Endothelial cell of hepatic sinusoid (primary cell): ENCODE data around the gene MOB3B.
"Not testable (repeated sequence)": the region's sequence is repeated elsewhere in the genome, so short reads cannot be mapped to it uniquely, and the experiment has no call there.

ENCODE experiments used
- in situ Hi-C: cut with HindIII; loops from 2 replicates; pipeline ENCODE4 v1.10.0; 2017; ENCODE audit warnings: low sequenced_read_pairs

Gene MOB3B

DNA sequence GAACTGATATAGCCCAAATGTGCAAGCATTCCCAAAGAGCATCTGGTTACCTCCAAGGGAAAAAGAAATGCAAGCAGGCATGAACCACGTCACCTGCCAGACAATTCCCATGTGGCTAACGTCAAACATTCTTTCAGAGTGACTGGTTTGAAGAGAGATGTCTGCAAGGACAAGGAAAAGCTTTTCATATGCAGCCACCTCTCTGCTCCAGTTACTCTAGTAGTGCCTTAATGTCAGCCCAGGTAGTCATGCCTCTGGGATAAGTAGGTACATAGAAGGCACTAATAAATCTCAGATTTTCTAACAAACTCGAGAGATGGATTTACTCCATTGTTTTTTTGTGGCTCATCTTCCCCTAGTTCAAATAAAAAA, 102.4 kb downstream of the MOB3B start:
- in situ Hi-C loops, result no loop called here

GRCh38 chr9:27426511-27427271, 102.9 kb downstream of the MOB3B start:
- in situ Hi-C loops, result no loop called here

GRCh38 chr9:27425827-27426510, 103.6 kb downstream of the MOB3B start:
- in situ Hi-C loops, result no loop called here

GRCh38 chr9:27423915-27424710, 105.5 kb downstream of the MOB3B start:
- in situ Hi-C loops, result no loop called here

GRCh38 chr9:27422279-27422834, 107.3 kb downstream of the MOB3B start:
- in situ Hi-C loops, result no loop called here

DNA sequence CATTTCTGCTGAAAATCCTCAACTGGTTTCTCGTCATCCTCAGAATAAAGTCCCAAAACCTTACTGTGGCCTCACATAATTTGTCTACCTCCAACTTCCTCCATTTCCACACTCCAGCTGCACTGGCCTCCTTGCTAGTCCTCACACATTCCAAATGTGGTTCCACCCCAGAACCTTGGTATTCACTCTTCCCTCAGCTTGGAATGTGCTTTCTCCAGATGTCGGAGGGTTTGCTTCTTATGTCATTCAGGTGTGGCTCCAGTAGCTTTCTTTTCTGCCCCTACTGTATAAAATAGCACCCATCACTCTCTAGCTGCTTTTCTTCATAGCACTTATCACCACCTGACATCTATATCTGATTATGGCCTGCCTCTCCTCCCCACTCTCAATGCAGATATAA, 108.0 kb downstream of the MOB3B start:
- in situ Hi-C loops, result no loop called here

DNA sequence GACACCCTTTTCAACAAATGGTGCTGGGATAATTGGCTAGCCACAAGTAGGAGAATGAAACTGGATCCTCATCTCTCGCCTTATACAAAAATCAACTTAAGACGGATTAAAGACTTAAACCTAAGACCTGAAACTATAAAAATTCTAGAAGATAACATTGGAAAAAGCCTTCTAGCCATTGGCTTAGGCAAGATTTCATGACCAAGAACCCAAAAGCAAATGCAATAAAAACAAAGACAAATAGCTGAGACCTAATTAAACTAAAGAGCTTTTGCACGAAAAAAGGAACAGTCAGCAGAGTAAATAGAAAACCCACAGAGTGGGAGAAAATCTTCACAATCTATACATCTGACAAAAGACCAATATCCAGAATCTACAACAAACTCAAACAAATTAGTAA, 110.1 kb downstream of the MOB3B start:
- in situ Hi-C loops, result not testable (repeated sequence)

DNA sequence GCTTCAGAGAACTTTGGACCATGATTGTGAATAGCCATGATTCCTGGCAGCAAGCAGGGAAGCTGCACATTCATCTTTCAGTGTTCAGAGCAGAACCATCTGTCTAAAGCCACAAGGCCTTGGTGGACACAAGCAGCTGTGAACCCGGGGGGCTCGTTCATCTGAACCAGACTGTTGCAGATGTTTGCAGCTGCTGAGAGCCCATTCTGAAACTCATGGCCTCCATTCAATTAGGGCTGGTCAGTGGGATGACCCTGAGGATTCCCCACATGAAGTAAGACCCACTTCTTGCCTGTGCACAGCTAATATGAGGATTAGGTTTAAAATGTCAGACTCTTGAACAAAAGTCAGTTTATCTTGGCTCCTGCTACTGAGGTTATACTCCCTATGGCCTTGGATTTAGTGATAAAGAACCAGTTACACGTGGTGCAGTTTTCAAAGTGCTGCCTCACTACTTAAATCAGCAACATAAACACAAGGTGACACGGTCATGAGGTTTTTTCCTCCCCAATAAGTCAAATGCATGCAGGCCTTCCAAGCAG, 115.3 kb downstream of the MOB3B start:
- in situ Hi-C loops, result no loop called here

DNA sequence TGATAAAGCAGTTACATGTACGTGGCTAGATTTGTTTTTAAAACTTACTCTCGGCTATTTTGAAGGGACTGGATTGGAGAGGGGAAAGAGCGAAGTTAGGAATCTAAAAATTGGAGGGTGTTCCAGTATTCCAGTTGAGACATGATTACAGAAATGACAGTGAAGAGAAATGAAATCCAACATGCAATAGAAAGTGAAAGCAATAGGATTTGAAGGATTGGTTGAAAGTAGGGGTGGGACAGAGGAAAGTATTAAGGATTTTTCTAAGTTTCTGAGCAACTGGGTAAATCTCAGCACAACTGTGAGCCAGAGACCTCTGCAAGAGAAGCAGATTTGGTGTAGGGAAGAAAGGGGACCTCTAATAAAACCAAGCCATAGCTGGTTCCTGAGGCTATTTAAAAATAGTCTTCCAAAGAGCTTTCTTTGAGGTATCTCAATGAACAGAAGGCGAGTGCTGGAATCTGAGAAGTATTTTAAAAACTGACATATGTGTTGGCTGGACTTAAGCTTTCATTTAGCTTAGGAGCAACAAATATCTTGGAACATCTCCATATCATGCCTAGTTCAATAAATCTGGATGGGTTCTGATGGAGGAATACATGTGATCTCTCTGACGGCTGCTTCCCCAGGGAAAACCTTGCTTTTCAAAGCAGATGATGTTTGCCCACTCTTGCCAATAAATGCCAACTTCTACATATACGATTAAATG, 115.9 kb downstream of the MOB3B start:
- in situ Hi-C loops, result no loop called here

GRCh38 chr9:27412963-27413362, 116.7 kb downstream of the MOB3B start:
- in situ Hi-C loops, result no loop called here

- in situ Hi-C loops, result no loop called here
These were observed 117.5 kb downstream of the MOB3B start for GRCh38 chr9:27412081-27412480.

GRCh38 chr9:27408482-27408881, 121.1 kb downstream of the MOB3B start:
- in situ Hi-C loops, result no loop called here

DNA sequence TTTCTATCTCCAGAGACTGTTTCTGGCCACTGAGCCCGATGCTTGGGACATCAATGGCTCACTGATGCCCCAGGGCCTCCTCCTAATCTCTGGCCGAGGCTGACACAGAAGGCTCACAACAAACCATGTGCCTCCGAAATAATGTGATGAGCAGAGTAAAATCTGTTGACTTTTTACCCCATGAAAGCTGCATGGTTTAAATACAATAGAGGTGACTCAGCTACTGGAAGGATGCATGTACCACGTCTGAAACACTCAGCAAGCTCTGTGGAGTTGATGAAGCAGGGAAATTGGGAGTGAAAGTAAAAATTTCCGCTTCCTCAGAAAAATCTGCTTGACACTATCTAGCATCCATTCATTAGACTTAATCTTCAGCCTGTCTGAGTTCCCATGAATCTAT, 121.6 kb downstream of the MOB3B start:
- in situ Hi-C loops, result no loop called here

- in situ Hi-C loops, result no loop called here
These were observed 122.1 kb downstream of the MOB3B start for GRCh38 chr9:27407491-27407890.

DNA sequence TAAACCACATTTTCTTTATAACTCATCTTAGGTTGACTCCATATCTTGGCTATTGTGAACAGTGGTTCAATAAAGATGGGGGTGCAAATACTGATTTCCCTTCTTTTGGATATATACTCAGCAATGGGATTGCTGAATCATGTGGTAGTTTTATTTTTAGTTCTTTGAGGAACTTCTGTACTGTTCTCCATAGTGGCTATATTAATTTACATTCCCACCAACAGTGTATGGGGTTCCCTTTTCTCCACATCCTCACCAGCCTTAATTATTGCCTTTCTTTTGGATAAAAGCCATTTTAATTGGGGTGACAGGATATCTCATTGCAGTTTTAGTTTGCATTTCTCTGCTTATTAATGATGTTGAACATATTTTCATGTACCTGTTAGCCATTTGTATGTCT, 125.0 kb downstream of the MOB3B start:
- in situ Hi-C loops, result no loop called here

DNA sequence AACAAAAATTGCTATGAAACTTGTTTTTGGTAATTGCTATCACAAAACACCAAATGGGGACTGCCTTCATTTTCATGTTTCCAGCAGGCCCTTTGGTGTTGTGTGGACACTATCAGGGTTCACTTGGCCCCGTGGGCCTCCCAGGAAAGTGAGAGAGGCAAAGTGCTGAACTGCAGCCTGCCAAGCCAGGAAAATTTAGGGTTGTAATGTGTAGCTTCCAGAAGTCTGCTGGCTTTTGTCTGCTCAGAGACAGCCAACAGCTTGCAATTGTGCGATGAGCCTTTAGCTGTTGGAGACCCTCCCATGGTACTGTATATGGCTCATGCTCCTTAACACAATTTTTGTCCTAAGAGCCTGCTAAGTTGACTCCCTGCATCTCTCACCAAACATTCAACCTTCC, 127.0 kb downstream of the MOB3B start:
- in situ Hi-C loops, result no loop called here

GRCh38 chr9:27400334-27400880, 129.2 kb downstream of the MOB3B start:
- in situ Hi-C loops, result no loop called here

GRCh38 chr9:27398982-27399653, 130.5 kb downstream of the MOB3B start:
- in situ Hi-C loops, result no loop called here

GRCh38 chr9:27396495-27396894, 133.1 kb downstream of the MOB3B start:
- in situ Hi-C loops, result no loop called here

- in situ Hi-C loops, result no loop called here
These were observed 134.1 kb downstream of the MOB3B start for GRCh38 chr9:27395484-27395921.
